Neural cell (in vitro differentiated cells): ENCODE measurements around the gene HS1BP3. TPM values are rescaled to one million over a fixed set of nuclear protein-coding genes. Genes with fewer than 3 reads are reported as not detected.

Experiments
- H2AFZ ChIP-seq: fragments of 200-600, 300-800 bp; sonication (generic), shearing (Covaris generic); 2 replicates; pipeline ENCODE4 v1.6.0; 2014; ENCODE audit warnings: low read depth, mild to moderate bottlenecking, antibody characterized with exemption, low read length, moderate library complexity
- H3F3A ChIP-seq: fragments of 200-600 bp; shearing (Covaris generic); 2 replicates; pipeline ENCODE4 v1.6.1; 2016; ENCODE audit warnings: mild to moderate bottlenecking, moderate library complexity, mixed read lengths, antibody characterized with exemption, low read length; ENCODE audit not compliant: insufficient read depth, poor library complexity, severe bottlenecking
- H3K27ac ChIP-seq: fragments of 200-600, 300-800 bp; sonication (generic), shearing (Covaris generic); 2 replicates; pipeline ENCODE4 v1.5.1; 2014; ENCODE audit warnings: mild to moderate bottlenecking, low read length, moderate library complexity
- H3K27me3 ChIP-seq: fragments of 300-800, 200-600 bp; sonication (generic), shearing (Covaris generic); 2 replicates; pipeline ENCODE4 v1.6.0; 2014; ENCODE audit warnings: mild to moderate bottlenecking, low read depth, low read length, moderate library complexity; ENCODE audit not compliant: insufficient read depth
- H3K36me3 ChIP-seq: fragments of 300-800, 200-600 bp; sonication (generic), shearing (Covaris generic); 2 replicates; pipeline ENCODE4 v1.5.1; 2014; ENCODE audit warnings: mild to moderate bottlenecking, antibody characterized with exemption, low read length, moderate library complexity; ENCODE audit not compliant: insufficient read depth
- H3K4me2 ChIP-seq: fragments of 300-800, 200-600 bp; sonication (generic), shearing (Covaris generic); 2 replicates; pipeline ENCODE4 v1.6.0; 2014; ENCODE audit warnings: mild to moderate bottlenecking, low read length
- H3K4me3 ChIP-seq: fragments of 300-800, 200-600 bp; sonication (generic), shearing (Covaris generic); 2 replicates; pipeline ENCODE4 v1.5.1; 2014; ENCODE audit warnings: mild to moderate bottlenecking, low read length, moderate library complexity
- H3K79me2 ChIP-seq: fragments of 200-600 bp; shearing (Covaris generic); replicated peaks from 2 replicates; pipeline ENCODE4 v1.6.0; 2014; ENCODE audit warnings: mild to moderate bottlenecking, low read length, moderate library complexity; ENCODE audit not compliant: insufficient read depth
- H3K9ac ChIP-seq: fragments of 300-800, 200-600 bp; sonication (generic), shearing (Covaris generic); 2 replicates; pipeline ENCODE4 v1.6.1; 2016; ENCODE audit warnings: mild to moderate bottlenecking, low read length, mixed read lengths
- H3K9me2 ChIP-seq: fragments of 200-600 bp; shearing (Covaris generic); 2 replicates; pipeline ENCODE4 v1.6.1; 2016; ENCODE audit warnings: mild to moderate bottlenecking, low read length, mixed read lengths; ENCODE audit not compliant: insufficient read depth
- H3K9me3 ChIP-seq: fragments of 200-600, 300-800 bp; sonication (generic), shearing (Covaris generic); 2 replicates; pipeline ENCODE4 v1.6.1; 2016; ENCODE audit warnings: mild to moderate bottlenecking, mixed run types, low read length, moderate library complexity, mixed read lengths
- H4K20me1 ChIP-seq: fragments of 200-600 bp; shearing (Covaris generic); 2 replicates; pipeline ENCODE4 v1.6.1; 2016; ENCODE audit warnings: mild to moderate bottlenecking, mixed run types; ENCODE audit not compliant: insufficient read depth
- EP300 ChIP-seq: fragments of 450-650 bp; conservative IDR thresholded peaks from 2 replicates; pipeline ENCODE4 v1.6.1; 2014; ENCODE audit warnings: antibody characterized with exemption, mild to moderate bottlenecking, moderate library complexity; ENCODE audit not compliant: poor library complexity, severe bottlenecking
- EZH2 ChIP-seq: fragments of 200-600, 300-800 bp; shearing (Covaris generic), sonication (generic); IDR thresholded peaks from 2 replicates; pipeline ENCODE4 v1.6.1; 2014; ENCODE audit warnings: antibody characterized with exemption, low read length, borderline replicate concordance, mild to moderate bottlenecking; ENCODE audit not compliant: insufficient read depth, poor library complexity, severe bottlenecking
- MXI1 ChIP-seq: fragments of 450-650 bp; conservative IDR thresholded peaks from 2 replicates; pipeline ENCODE4 v1.6.1; 2014; ENCODE audit warnings: antibody characterized with exemption, mild to moderate bottlenecking; ENCODE audit not compliant: poor library complexity, severe bottlenecking
- POLR2AphosphoS5 ChIP-seq: IDR thresholded peaks from 2 replicates; pipeline ENCODE4 v1.6.1; 2012
- RAD21 ChIP-seq: fragments of 450-650 bp; conservative IDR thresholded peaks from 2 replicates; pipeline ENCODE4 v1.6.1; 2014; ENCODE audit warnings: antibody characterized with exemption, mild to moderate bottlenecking, moderate library complexity
- SMC3 ChIP-seq: fragments of 450-650 bp; conservative IDR thresholded peaks from 2 replicates; pipeline ENCODE4 v1.6.1; 2014; ENCODE audit warnings: antibody characterized with exemption, mild to moderate bottlenecking, moderate library complexity; ENCODE audit not compliant: poor library complexity
- TAF1 ChIP-seq: IDR thresholded peaks from 2 replicates; pipeline ENCODE4 v1.6.1; 2012; ENCODE audit warnings: low read depth
- polyA plus RNA-seq: library from polyadenylated mRNA; depleted of rRNA; stranded (reverse); fragments of >200 nt; gene quantifications from 2 replicates; pipeline ENCODE4 v1.2.3, GENCODE V29; 2014
- TF ChIP-seq, protein P1 (sequence below): IDR thresholded peaks from 2 replicates; pipeline ENCODE4 v1.6.1; 2012; ENCODE audit warnings: borderline replicate concordance
- TF ChIP-seq, protein P2 (sequence below): fragments of 450-650 bp; IDR thresholded peaks from 2 replicates; pipeline ENCODE4 v1.5.1; 2014; ENCODE audit warnings: antibody characterized with exemption, mild to moderate bottlenecking, moderate library complexity; ENCODE audit not compliant: poor library complexity, severe bottlenecking

HS1BP3 gene
- polyA plus RNA-seq, 1 donor from 2014 or later = 8.9 TPM

DNA sequence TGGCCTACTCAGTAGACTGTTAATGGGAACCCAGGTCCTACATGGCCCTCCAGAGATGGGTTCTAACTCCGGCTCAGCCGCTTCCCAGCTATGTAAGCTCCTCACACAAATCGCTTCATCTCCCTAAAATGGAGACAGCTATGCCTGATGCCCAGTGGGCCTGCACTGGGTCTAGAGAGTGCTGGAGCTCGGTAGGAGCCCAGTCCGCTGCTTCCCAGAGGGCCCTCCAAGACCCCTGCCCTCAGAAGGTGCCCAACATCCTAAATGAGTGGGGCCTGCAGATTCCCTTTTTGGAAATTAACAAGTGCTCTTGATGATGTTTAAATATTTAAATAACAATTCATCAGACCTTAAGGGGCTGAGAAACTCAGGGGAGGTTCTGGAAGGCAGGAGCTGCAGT, 47.1 kb downstream of the HS1BP3 start:
- Histone ChIP-seq H3K36me3 (no peaks in the 10 kb centered on the region), H3K9ac (no peak overlapping the region), H3K4me3 (no peak overlapping the region), H3F3A (no peaks in the 10 kb centered on the region), H3K27ac (no peak overlapping the region), H2AFZ (no peak overlapping the region), H3K79me2 (no peaks in the 10 kb centered on the region), H3K9me3 (peaks cover 4% of the 10 kb centered on the region), H3K4me2 (no peak overlapping the region), H3K9me2 (no peaks in the 10 kb centered on the region), H3K27me3 (no peaks in the 10 kb centered on the region), H4K20me1 (no peaks in the 10 kb centered on the region)
- no peak for TF ChIP-seq TAF1
- TF ChIP-seq RAD21 = no peak
- no peak for TF ChIP-seq SMC3
- TF ChIP-seq, protein P1, sequence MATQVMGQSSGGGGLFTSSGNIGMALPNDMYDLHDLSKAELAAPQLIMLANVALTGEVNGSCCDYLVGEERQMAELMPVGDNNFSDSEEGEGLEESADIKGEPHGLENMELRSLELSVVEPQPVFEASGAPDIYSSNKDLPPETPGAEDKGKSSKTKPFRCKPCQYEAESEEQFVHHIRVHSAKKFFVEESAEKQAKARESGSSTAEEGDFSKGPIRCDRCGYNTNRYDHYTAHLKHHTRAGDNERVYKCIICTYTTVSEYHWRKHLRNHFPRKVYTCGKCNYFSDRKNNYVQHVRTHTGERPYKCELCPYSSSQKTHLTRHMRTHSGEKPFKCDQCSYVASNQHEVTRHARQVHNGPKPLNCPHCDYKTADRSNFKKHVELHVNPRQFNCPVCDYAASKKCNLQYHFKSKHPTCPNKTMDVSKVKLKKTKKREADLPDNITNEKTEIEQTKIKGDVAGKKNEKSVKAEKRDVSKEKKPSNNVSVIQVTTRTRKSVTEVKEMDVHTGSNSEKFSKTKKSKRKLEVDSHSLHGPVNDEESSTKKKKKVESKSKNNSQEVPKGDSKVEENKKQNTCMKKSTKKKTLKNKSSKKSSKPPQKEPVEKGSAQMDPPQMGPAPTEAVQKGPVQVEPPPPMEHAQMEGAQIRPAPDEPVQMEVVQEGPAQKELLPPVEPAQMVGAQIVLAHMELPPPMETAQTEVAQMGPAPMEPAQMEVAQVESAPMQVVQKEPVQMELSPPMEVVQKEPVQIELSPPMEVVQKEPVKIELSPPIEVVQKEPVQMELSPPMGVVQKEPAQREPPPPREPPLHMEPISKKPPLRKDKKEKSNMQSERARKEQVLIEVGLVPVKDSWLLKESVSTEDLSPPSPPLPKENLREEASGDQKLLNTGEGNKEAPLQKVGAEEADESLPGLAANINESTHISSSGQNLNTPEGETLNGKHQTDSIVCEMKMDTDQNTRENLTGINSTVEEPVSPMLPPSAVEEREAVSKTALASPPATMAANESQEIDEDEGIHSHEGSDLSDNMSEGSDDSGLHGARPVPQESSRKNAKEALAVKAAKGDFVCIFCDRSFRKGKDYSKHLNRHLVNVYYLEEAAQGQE = no peak
- TF ChIP-seq MXI1 = no peak
- no peak for TF ChIP-seq EP300
- TF ChIP-seq, protein P2, sequence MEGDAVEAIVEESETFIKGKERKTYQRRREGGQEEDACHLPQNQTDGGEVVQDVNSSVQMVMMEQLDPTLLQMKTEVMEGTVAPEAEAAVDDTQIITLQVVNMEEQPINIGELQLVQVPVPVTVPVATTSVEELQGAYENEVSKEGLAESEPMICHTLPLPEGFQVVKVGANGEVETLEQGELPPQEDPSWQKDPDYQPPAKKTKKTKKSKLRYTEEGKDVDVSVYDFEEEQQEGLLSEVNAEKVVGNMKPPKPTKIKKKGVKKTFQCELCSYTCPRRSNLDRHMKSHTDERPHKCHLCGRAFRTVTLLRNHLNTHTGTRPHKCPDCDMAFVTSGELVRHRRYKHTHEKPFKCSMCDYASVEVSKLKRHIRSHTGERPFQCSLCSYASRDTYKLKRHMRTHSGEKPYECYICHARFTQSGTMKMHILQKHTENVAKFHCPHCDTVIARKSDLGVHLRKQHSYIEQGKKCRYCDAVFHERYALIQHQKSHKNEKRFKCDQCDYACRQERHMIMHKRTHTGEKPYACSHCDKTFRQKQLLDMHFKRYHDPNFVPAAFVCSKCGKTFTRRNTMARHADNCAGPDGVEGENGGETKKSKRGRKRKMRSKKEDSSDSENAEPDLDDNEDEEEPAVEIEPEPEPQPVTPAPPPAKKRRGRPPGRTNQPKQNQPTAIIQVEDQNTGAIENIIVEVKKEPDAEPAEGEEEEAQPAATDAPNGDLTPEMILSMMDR = no peak
- TF ChIP-seq EZH2 = no peak
- TF ChIP-seq POLR2AphosphoS5 = no peak

DNA sequence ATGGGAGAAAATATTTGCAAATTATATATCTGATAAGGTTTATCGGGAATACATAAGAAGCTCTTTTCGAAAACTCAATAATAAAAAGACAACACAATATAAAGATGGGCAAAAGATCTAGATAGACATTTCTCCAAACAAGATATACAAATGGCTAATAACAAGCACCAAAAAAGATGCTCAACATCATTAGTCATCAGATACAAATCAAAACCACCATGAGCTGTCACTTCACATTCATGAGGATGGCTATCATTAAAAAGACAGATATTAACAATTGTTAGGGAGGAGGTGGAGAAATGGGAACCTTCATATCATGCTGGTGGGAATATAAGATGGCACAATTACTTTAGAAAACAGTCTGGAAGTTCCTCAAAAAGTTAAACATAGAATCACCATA, 48.1 kb downstream of the HS1BP3 start:
- H3K9ac ChIP-seq = no peak overlapping the region
- H2AFZ ChIP-seq = no peak overlapping the region
- TF ChIP-seq RAD21 (no peak), POLR2AphosphoS5 (no peak), SMC3 (no peak), EZH2 (no peak), EP300 (no peak), TAF1 (no peak)
- TF ChIP-seq, protein P1 = no peak
- TF ChIP-seq, protein P2 = no peak
- no peaks in the 10 kb centered on the region for H3K79me2 ChIP-seq
- no peaks in the 10 kb centered on the region for H3K9me2 ChIP-seq
- H3K27ac ChIP-seq = no peak overlapping the region
- H3K4me3 ChIP-seq = no peak overlapping the region
- no peaks in the 10 kb centered on the region for H3F3A ChIP-seq
- no peaks in the 10 kb centered on the region for H3K36me3 ChIP-seq
- no peak overlapping the region for H3K4me2 ChIP-seq
- H4K20me1 ChIP-seq = no peaks in the 10 kb centered on the region
- H3K27me3 ChIP-seq = no peaks in the 10 kb centered on the region
- peaks cover 4% of the 10 kb centered on the region for H3K9me3 ChIP-seq
